IMR-90 (cell line): ENCODE measurements around the gene ACOX3.

Experiments
- CHD1 ChIP-seq: IDR thresholded peaks from 2 replicates; pipeline ENCODE4 v1.6.1; 2012; ENCODE audit warnings: low read depth, low read length, improper control_type of control experiment
- CTCF ChIP-seq: conservative IDR thresholded peaks from 2 replicates; pipeline ENCODE4 v1.5.1; 2012; ENCODE audit warnings: mild to moderate bottlenecking, low read depth, low read length, improper control_type of control experiment
- MAFK ChIP-seq: IDR thresholded peaks from 2 replicates; pipeline ENCODE4 v1.6.1; 2012; ENCODE audit warnings: low read depth, low read length, improper control_type of control experiment
- MAZ ChIP-seq: IDR thresholded peaks from 2 replicates; pipeline ENCODE4 v1.6.1; 2012; ENCODE audit warnings: low read depth, mild to moderate bottlenecking, low read length, improper control_type of control experiment, moderate library complexity, borderline replicate concordance
- MXI1 ChIP-seq: IDR thresholded peaks from 2 replicates; pipeline ENCODE4 v1.6.1; 2012; ENCODE audit warnings: low read depth, mild to moderate bottlenecking, low read length, moderate library complexity, borderline replicate concordance
- RCOR1 ChIP-seq: IDR thresholded peaks from 2 replicates; pipeline ENCODE4 v1.6.1; 2012; ENCODE audit warnings: mild to moderate bottlenecking, low read length, improper control_type of control experiment; ENCODE audit not compliant: insufficient replicate concordance
- TF ChIP-seq, protein P1 (sequence below): fragments of 150-350 bp; IDR thresholded peaks from 2 replicates; pipeline ENCODE4 v1.6.1; 2016; ENCODE audit warnings: low read depth, mild to moderate bottlenecking, low read length, moderate library complexity, borderline replicate concordance

- no peak for TF ChIP-seq CTCF
- no peak for TF ChIP-seq CHD1
- no peak for TF ChIP-seq MAFK
- TF ChIP-seq MAZ: no peak
- TF ChIP-seq RCOR1: no peak
- TF ChIP-seq MXI1: no peak
- TF ChIP-seq, protein P1, sequence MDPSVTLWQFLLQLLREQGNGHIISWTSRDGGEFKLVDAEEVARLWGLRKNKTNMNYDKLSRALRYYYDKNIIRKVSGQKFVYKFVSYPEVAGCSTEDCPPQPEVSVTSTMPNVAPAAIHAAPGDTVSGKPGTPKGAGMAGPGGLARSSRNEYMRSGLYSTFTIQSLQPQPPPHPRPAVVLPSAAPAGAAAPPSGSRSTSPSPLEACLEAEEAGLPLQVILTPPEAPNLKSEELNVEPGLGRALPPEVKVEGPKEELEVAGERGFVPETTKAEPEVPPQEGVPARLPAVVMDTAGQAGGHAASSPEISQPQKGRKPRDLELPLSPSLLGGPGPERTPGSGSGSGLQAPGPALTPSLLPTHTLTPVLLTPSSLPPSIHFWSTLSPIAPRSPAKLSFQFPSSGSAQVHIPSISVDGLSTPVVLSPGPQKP: no peak
Observed at GRCh38 chr4:8405516-8405875, 35.0 kb downstream of the ACOX3 start.
